ENCODE data around the gene VSIG1.

The VSIG1 gene

GRCh38 chrX:108029928-108030711, 14.7 kb upstream of the VSIG1 start:
- peaks cover 5% of the 10 kb centered on the region for H3K4me1 ChIP-seq (ENCODE audit: control insufficient read depth, low read depth, low read length)
- H3K27me3 ChIP-seq (ENCODE audit: control insufficient read depth, insufficient read depth, low read length), result no peaks in the 10 kb centered on the region
- no peaks in the 10 kb centered on the region for H3K36me3 ChIP-seq (ENCODE audit: control insufficient read depth, low read depth, low read length)
- no peak overlapping the region for H3K27ac ChIP-seq (ENCODE audit: low read length)
- no peaks in the 10 kb centered on the region for H3K9me3 ChIP-seq (ENCODE audit: control insufficient read depth, low read depth, low read length)
- no peak overlapping the region for H3K9ac ChIP-seq (ENCODE audit: low read length)
- H3K4me3 ChIP-seq (ENCODE audit: low read length), result no peak overlapping the region

GRCh38 chrX:108032944-108033343, 11.9 kb upstream of the VSIG1 start:
- Histone ChIP-seq H3K36me3 (ENCODE audit: control insufficient read depth, low read depth, low read length) (no peaks in the 10 kb centered on the region), H3K27me3 (ENCODE audit: control insufficient read depth, insufficient read depth, low read length) (no peaks in the 10 kb centered on the region), H3K4me1 (ENCODE audit: control insufficient read depth, low read depth, low read length) (no peaks in the 10 kb centered on the region), H3K9ac (ENCODE audit: low read length) (no peak overlapping the region), H3K4me3 (ENCODE audit: low read length) (no peak overlapping the region), H3K27ac (ENCODE audit: low read length) (no peak overlapping the region), H3K9me3 (ENCODE audit: control insufficient read depth, low read depth, low read length) (no peaks in the 10 kb centered on the region)

- Histone ChIP-seq H3K27me3 (ENCODE audit: control insufficient read depth, insufficient read depth, low read length) (no peaks in the 10 kb centered on the region), H3K27ac (ENCODE audit: low read length) (no peak overlapping the region), H3K9me3 (ENCODE audit: control insufficient read depth, low read depth, low read length) (no peaks in the 10 kb centered on the region)
Measured at GRCh38 chrX:108033890-108034289, 11.0 kb upstream of the VSIG1 start.

GRCh38 chrX:108034725-108035124, 10.1 kb upstream of the VSIG1 start:
- H3K4me1 ChIP-seq (ENCODE audit: control insufficient read depth, low read depth, low read length), result no peaks in the 10 kb centered on the region
- H3K9me3 ChIP-seq (ENCODE audit: control insufficient read depth, low read depth, low read length), result no peaks in the 10 kb centered on the region
- H3K4me3 ChIP-seq (ENCODE audit: low read length), result no peak overlapping the region
- H3K9ac ChIP-seq (ENCODE audit: low read length), result no peak overlapping the region
- no peaks in the 10 kb centered on the region for H3K36me3 ChIP-seq (ENCODE audit: control insufficient read depth, low read depth, low read length)
- H3K27ac ChIP-seq (ENCODE audit: low read length), result no peak overlapping the region
- no peaks in the 10 kb centered on the region for H3K27me3 ChIP-seq (ENCODE audit: control insufficient read depth, insufficient read depth, low read length)

More at GRCh38 chrX:108033890-108034289, 11.0 kb upstream of the VSIG1 start:
- H3K4me3 ChIP-seq (ENCODE audit: low read length), result no peak overlapping the region
- no peak overlapping the region for H3K9ac ChIP-seq (ENCODE audit: low read length)
- no peaks in the 10 kb centered on the region for H3K4me1 ChIP-seq (ENCODE audit: control insufficient read depth, low read depth, low read length)
- H3K36me3 ChIP-seq (ENCODE audit: control insufficient read depth, low read depth, low read length), result no peaks in the 10 kb centered on the region

- Histone ChIP-seq H3K9me3 (ENCODE audit: control insufficient read depth, low read depth, low read length) (no peaks in the 10 kb centered on the region), H3K9ac (ENCODE audit: low read length) (no peak overlapping the region), H3K4me3 (ENCODE audit: low read length) (no peak overlapping the region), H3K4me1 (ENCODE audit: control insufficient read depth, low read depth, low read length) (no peaks in the 10 kb centered on the region), H3K27ac (ENCODE audit: low read length) (no peak overlapping the region), H3K27me3 (ENCODE audit: control insufficient read depth, insufficient read depth, low read length) (no peaks in the 10 kb centered on the region), H3K36me3 (ENCODE audit: control insufficient read depth, low read depth, low read length) (no peaks in the 10 kb centered on the region)
Measured at GRCh38 chrX:108036298-108036973, 8.4 kb upstream of the VSIG1 start.

- no peaks in the 10 kb centered on the region for H3K9me3 ChIP-seq (ENCODE audit: control insufficient read depth, low read depth, low read length)
- no peaks in the 10 kb centered on the region for H3K36me3 ChIP-seq (ENCODE audit: control insufficient read depth, low read depth, low read length)
- no peak overlapping the region for H3K27ac ChIP-seq (ENCODE audit: low read length)
- no peak overlapping the region for H3K9ac ChIP-seq (ENCODE audit: low read length)
- H3K4me1 ChIP-seq (ENCODE audit: control insufficient read depth, low read depth, low read length), result no peaks in the 10 kb centered on the region
- no peaks in the 10 kb centered on the region for H3K27me3 ChIP-seq (ENCODE audit: control insufficient read depth, insufficient read depth, low read length)
- H3K4me3 ChIP-seq (ENCODE audit: low read length), result no peak overlapping the region
Measured at GRCh38 chrX:108049649-108050048, 4.8 kb downstream of the VSIG1 start.

GRCh38 chrX:108053218-108053617, 8.4 kb downstream of the VSIG1 start:
- no peaks in the 10 kb centered on the region for H3K27me3 ChIP-seq (ENCODE audit: control insufficient read depth, insufficient read depth, low read length)
- no peak overlapping the region for H3K27ac ChIP-seq (ENCODE audit: low read length)
- no peak overlapping the region for H3K4me3 ChIP-seq (ENCODE audit: low read length)
- H3K36me3 ChIP-seq (ENCODE audit: control insufficient read depth, low read depth, low read length), result no peaks in the 10 kb centered on the region
- no peak overlapping the region for H3K9ac ChIP-seq (ENCODE audit: low read length)
- no peaks in the 10 kb centered on the region for H3K4me1 ChIP-seq (ENCODE audit: control insufficient read depth, low read depth, low read length)
- H3K9me3 ChIP-seq (ENCODE audit: control insufficient read depth, low read depth, low read length), result no peaks in the 10 kb centered on the region

- Histone ChIP-seq H3K27me3 (ENCODE audit: control insufficient read depth, insufficient read depth, low read length) (no peaks in the 10 kb centered on the region), H3K9ac (ENCODE audit: low read length) (no peak overlapping the region), H3K36me3 (ENCODE audit: control insufficient read depth, low read depth, low read length) (no peaks in the 10 kb centered on the region), H3K27ac (ENCODE audit: low read length) (no peak overlapping the region), H3K4me3 (ENCODE audit: low read length) (no peak overlapping the region), H3K9me3 (ENCODE audit: control insufficient read depth, low read depth, low read length) (no peaks in the 10 kb centered on the region), H3K4me1 (ENCODE audit: control insufficient read depth, low read depth, low read length) (no peaks in the 10 kb centered on the region)
Measured at GRCh38 chrX:108055546-108055945, 10.7 kb downstream of the VSIG1 start.

GRCh38 chrX:108059801-108060200, 14.9 kb downstream of the VSIG1 start:
- Histone ChIP-seq H3K9me3 (ENCODE audit: control insufficient read depth, low read depth, low read length) (no peaks in the 10 kb centered on the region), H3K4me1 (ENCODE audit: control insufficient read depth, low read depth, low read length) (no peaks in the 10 kb centered on the region), H3K27ac (ENCODE audit: low read length) (no peak overlapping the region), H3K36me3 (ENCODE audit: control insufficient read depth, low read depth, low read length) (no peaks in the 10 kb centered on the region), H3K4me3 (ENCODE audit: low read length) (no peak overlapping the region), H3K27me3 (ENCODE audit: control insufficient read depth, insufficient read depth, low read length) (no peaks in the 10 kb centered on the region), H3K9ac (ENCODE audit: low read length) (no peak overlapping the region)

GRCh38 chrX:108064001-108064400, 19.1 kb downstream of the VSIG1 start:
- H3K4me3 ChIP-seq (ENCODE audit: low read length), result no peak overlapping the region
- H3K4me1 ChIP-seq (ENCODE audit: control insufficient read depth, low read depth, low read length), result peaks cover 11% of the 10 kb centered on the region
- no peaks in the 10 kb centered on the region for H3K36me3 ChIP-seq (ENCODE audit: control insufficient read depth, low read depth, low read length)
- H3K27ac ChIP-seq (ENCODE audit: low read length), result no peak overlapping the region
- no peak overlapping the region for H3K9ac ChIP-seq (ENCODE audit: low read length)
- no peaks in the 10 kb centered on the region for H3K9me3 ChIP-seq (ENCODE audit: control insufficient read depth, low read depth, low read length)
- H3K27me3 ChIP-seq (ENCODE audit: control insufficient read depth, insufficient read depth, low read length), result no peaks in the 10 kb centered on the region

- Histone ChIP-seq H3K9me3 (ENCODE audit: control insufficient read depth, low read depth, low read length) (no peaks in the 10 kb centered on the region), H3K27me3 (ENCODE audit: control insufficient read depth, insufficient read depth, low read length) (no peaks in the 10 kb centered on the region), H3K9ac (ENCODE audit: low read length) (no peak overlapping the region), H3K36me3 (ENCODE audit: control insufficient read depth, low read depth, low read length) (no peaks in the 10 kb centered on the region), H3K27ac (ENCODE audit: low read length) (no peak overlapping the region), H3K4me3 (ENCODE audit: low read length) (no peak overlapping the region), H3K4me1 (ENCODE audit: control insufficient read depth, low read depth, low read length) (peaks cover 11% of the 10 kb centered on the region)
Measured at GRCh38 chrX:108064613-108065012, 19.7 kb downstream of the VSIG1 start.

- peaks cover 11% of the 10 kb centered on the region for H3K4me1 ChIP-seq (ENCODE audit: control insufficient read depth, low read depth, low read length)
- H3K27ac ChIP-seq (ENCODE audit: low read length), result no peak overlapping the region
- H3K9ac ChIP-seq (ENCODE audit: low read length), result no peak overlapping the region
- H3K36me3 ChIP-seq (ENCODE audit: control insufficient read depth, low read depth, low read length), result no peaks in the 10 kb centered on the region
- H3K27me3 ChIP-seq (ENCODE audit: control insufficient read depth, insufficient read depth, low read length), result no peaks in the 10 kb centered on the region
- H3K4me3 ChIP-seq (ENCODE audit: low read length), result no peak overlapping the region
- no peaks in the 10 kb centered on the region for H3K9me3 ChIP-seq (ENCODE audit: control insufficient read depth, low read depth, low read length)
Measured at GRCh38 chrX:108068121-108068520, 23.3 kb downstream of the VSIG1 start.

Data from iPS-18a (cell line).